Fibroblast of lung (primary cell): ENCODE data around the gene NLE1. TPM values are rescaled to one million over a fixed set of nuclear protein-coding genes. Genes with fewer than 3 reads are reported as not detected.

ENCODE experiments used
- DNase-seq, 2 donors: peaks; one replicate each; pipeline versions ENCODE4 v3.0.0 to v3.0.0-alpha.2; 2010; ENCODE audit warnings: low read depth in 2 of 2
- H2AFZ ChIP-seq: 2 replicates; pipeline ENCODE4 v1.5.1; 2012; ENCODE audit warnings: low read length, control low read depth, inconsistent platforms
- H3K27ac ChIP-seq: 2 replicates; pipeline ENCODE4 v1.5.1; 2011; ENCODE audit warnings: low read length, control low read depth; ENCODE audit not compliant: insufficient read depth
- H3K27me3 ChIP-seq: 2 replicates; pipeline ENCODE4 v1.5.1; 2011; ENCODE audit warnings: mild to moderate bottlenecking, low read length; ENCODE audit not compliant: control insufficient read depth, insufficient read depth
- H3K36me3 ChIP-seq: 2 replicates; pipeline ENCODE4 v1.5.1; 2011; ENCODE audit warnings: low read length; ENCODE audit not compliant: control insufficient read depth, insufficient read depth
- H3K4me1 ChIP-seq: 2 replicates; pipeline ENCODE4 v1.5.1; 2011; ENCODE audit warnings: low read length; ENCODE audit not compliant: control insufficient read depth, insufficient read depth; ENCODE audit errors: extremely low read depth
- H3K4me2 ChIP-seq: 2 replicates; pipeline ENCODE4 v1.5.1; 2011; ENCODE audit warnings: low read length, control low read depth; ENCODE audit not compliant: insufficient read depth; ENCODE audit errors: extremely low read depth
- H3K4me3 ChIP-seq, 4 experiments: fragments of 200-600 bp in 1 of 4; sonication (generic) in 1 of 4; replicated peaks in 1 of 4; 2 replicates each; pipeline ENCODE4 v1.5.1; 2011 to 2016; ENCODE audit warnings: low read length in 4 of 4, low read depth in 3 of 4, mild to moderate bottlenecking in 3 of 4, control low read depth in 2 of 4, inconsistent platforms in 1 of 4, mixed read lengths in 1 of 4; ENCODE audit not compliant: insufficient read depth in 1 of 4; ENCODE audit errors: control extremely low read depth in 1 of 4
- H3K79me2 ChIP-seq: 2 replicates; pipeline ENCODE4 v1.5.1; 2012; ENCODE audit warnings: mild to moderate bottlenecking, low read length, inconsistent platforms; ENCODE audit not compliant: control insufficient read depth, insufficient read depth
- H3K9ac ChIP-seq: 2 replicates; pipeline ENCODE4 v1.5.1; 2011; ENCODE audit warnings: mild to moderate bottlenecking, low read length, control low read depth; ENCODE audit not compliant: insufficient read depth
- H3K9me3 ChIP-seq: 2 replicates; pipeline ENCODE4 v1.5.1; 2012; ENCODE audit warnings: low read depth, low read length; ENCODE audit not compliant: control insufficient read depth, insufficient read depth
- H4K20me1 ChIP-seq: 2 replicates; pipeline ENCODE4 v1.5.1; 2011; ENCODE audit warnings: low read length; ENCODE audit not compliant: control insufficient read depth, insufficient read depth; ENCODE audit errors: extremely low read depth
- CTCF ChIP-seq, 2 donors: IDR thresholded peaks in 1 of 2; conservative IDR thresholded peaks in 1 of 2; 1 replicate in 1 of 2; 2 replicates in 1 of 2; pipeline ENCODE4 v1.5.1; 2011 to 2012; ENCODE audit warnings: low read length in 2 of 2, control low read depth in 1 of 2, inconsistent platforms in 1 of 2, low read depth in 1 of 2, mild to moderate bottlenecking in 1 of 2
- EZH2 ChIP-seq: IDR thresholded peaks from 2 replicates; pipeline ENCODE4 v1.5.1; 2012; ENCODE audit warnings: low read length, control low read depth, mild to moderate bottlenecking; ENCODE audit errors: missing control alignments
- polyA plus RNA-seq, 2 donors: library from polyadenylated mRNA; depleted of rRNA in 1 of 2; stranded (reverse) in 1 of 2; unstranded in 1 of 2; fragments of >200 nt; gene quantifications; 2 replicates each; pipeline ENCODE4 v1.2.1, GENCODE V29; 2011 to 2012; ENCODE audit warnings: missing spikeins in 1 of 2
- total RNA-seq: library from RNA; depleted of rRNA; stranded (reverse); fragments of >200 nt; gene quantifications from 2 replicates; pipeline ENCODE4 v1.2.1, GENCODE V29; 2014

NLE1 gene
- total and polyA plus RNA-seq, 2 donors (not counting 1 experiment from before 2014, with no cell fraction given): 9.4 to 20.5 TPM

GRCh38 chr17:35086931-35087573 lies 55.1 kb downstream of the NLE1 start:
- Histone ChIP-seq H3K27me3 (no peaks in the 10 kb centered on the region), H3K9me3 (no peaks in the 10 kb centered on the region), H3K79me2 (peaks cover 51% of the 10 kb centered on the region), H3K27ac (no peak overlapping the region), H3K4me1 (peaks cover 12% of the 10 kb centered on the region), H4K20me1 (peaks cover 2% of the 10 kb centered on the region), H3K36me3 (no peaks in the 10 kb centered on the region), H3K9ac (no peak overlapping the region), H2AFZ (no peak overlapping the region), H3K4me3 (peak overlapping the region; percentile 19 to 96 (median 74)), H3K4me2 (peak overlapping the region; percentile 94)
- no peak for TF ChIP-seq CTCF (conservative IDR thresholded peaks at IDR 0.05 in 1 of 2, IDR thresholded peaks at IDR 0.05 in 1 of 2; ENCODE audit: low read depth in 1 of 2, low read length in 2 of 2)
- TF ChIP-seq EZH2: no peak
- DNase-seq: no peak

DNA sequence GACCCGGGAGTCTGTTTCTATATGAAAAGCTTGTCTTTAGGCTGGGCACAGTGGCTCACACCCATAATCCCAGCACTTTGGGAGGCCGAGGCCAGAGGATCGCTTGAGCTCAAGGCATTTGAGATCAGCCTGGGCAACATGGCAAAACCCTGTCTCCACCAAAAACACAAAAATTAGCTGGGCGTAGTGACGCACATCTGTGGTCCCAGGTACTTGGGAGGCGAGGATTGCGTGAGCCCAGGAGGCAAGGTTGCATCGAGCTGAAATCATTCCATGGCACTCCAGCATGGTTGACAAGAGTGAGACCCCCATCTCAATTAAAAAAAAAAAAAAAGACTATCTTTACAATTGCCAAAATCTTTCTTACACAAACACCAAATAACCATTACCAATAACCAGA lies 55.9 kb downstream of the NLE1 start:
- Histone ChIP-seq H3K4me1 (peaks cover 14% of the 10 kb centered on the region), H3K27ac (no peak overlapping the region), H4K20me1 (peaks cover 2% of the 10 kb centered on the region), H3K4me3 (no peak overlapping the region), H3K9ac (no peak overlapping the region), H3K36me3 (no peaks in the 10 kb centered on the region), H3K9me3 (no peaks in the 10 kb centered on the region), H3K4me2 (no peak overlapping the region), H3K79me2 (peaks cover 55% of the 10 kb centered on the region), H2AFZ (no peak overlapping the region), H3K27me3 (no peaks in the 10 kb centered on the region)
- no peak for DNase-seq
- TF ChIP-seq EZH2 (no peak), CTCF (conservative IDR thresholded peaks at IDR 0.05 in 1 of 2, IDR thresholded peaks at IDR 0.05 in 1 of 2; ENCODE audit: low read depth in 1 of 2, low read length in 2 of 2) (no peak)

DNA sequence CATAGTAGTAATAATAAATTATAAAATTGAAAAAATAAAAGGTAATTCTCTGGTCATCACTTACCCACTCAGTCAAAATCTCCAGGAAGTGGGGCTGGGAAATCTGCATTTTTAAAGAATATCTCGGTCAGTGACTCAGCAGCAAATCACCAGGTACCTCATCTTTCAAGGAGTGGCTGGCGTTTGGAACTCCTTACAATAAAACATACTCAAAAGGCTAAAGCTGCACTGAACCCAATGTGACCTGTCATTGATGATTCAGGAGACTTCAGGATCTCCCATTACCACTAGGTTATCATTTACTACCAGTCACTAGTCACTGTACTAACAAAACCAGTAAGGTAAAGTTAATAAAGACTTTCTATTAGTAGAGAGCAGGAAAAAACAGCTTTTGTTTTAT lies 57.1 kb downstream of the NLE1 start:
- Histone ChIP-seq H3K9ac (no peak overlapping the region), H3K79me2 (peaks cover 65% of the 10 kb centered on the region), H4K20me1 (peaks cover 2% of the 10 kb centered on the region), H3K27ac (no peak overlapping the region), H2AFZ (no peak overlapping the region), H3K4me1 (peaks cover 19% of the 10 kb centered on the region), H3K4me2 (no peak overlapping the region), H3K27me3 (no peaks in the 10 kb centered on the region), H3K9me3 (no peaks in the 10 kb centered on the region), H3K4me3 (no peak overlapping the region), H3K36me3 (no peaks in the 10 kb centered on the region)
- no peak for TF ChIP-seq EZH2
- TF ChIP-seq CTCF (conservative IDR thresholded peaks at IDR 0.05 in 1 of 2, IDR thresholded peaks at IDR 0.05 in 1 of 2; ENCODE audit: low read depth in 1 of 2, low read length in 2 of 2): no peak
- DNase-seq: peak; percentile 40 to 83
